Uterus (tissue), 4 donors: ENCODE results near the gene CHST4. TPM values are rescaled to one million over a fixed set of nuclear protein-coding genes. Genes with fewer than 3 reads are reported as not detected.

Source experiments
- DNase-seq, 2 donors: peaks; one replicate each; pipeline ENCODE4 v3.0.0-alpha.2; 2019 to 2020
- H3K27ac ChIP-seq, 2 donors: fragments of 200-600 bp; sonication (generic); 1 replicate in 1 of 2; 2 replicates in 1 of 2; pipeline ENCODE4 v1.5.1; 2016 to 2018
- H3K27me3 ChIP-seq, 2 donors: fragments of 200-600 bp; sonication (generic); one replicate each; pipeline ENCODE4 v1.5.1; 2018 to 2019; ENCODE audit warnings: control low read depth in 1 of 2
- H3K36me3 ChIP-seq, 2 donors: fragments of 200-600 bp; sonication (generic); one replicate each; pipeline ENCODE4 v1.5.1; 2019; ENCODE audit warnings: control low read depth in 1 of 2
- H3K4me1 ChIP-seq, 2 donors: fragments of 200-600 bp; sonication (generic); one replicate each; pipeline ENCODE4 v1.5.1; 2018 to 2019; ENCODE audit warnings: control low read depth in 1 of 2
- H3K4me3 ChIP-seq, 2 donors: fragments of 200-600 bp; sonication (generic); 1 replicate in 1 of 2; 2 replicates in 1 of 2; pipeline ENCODE4 v1.5.1; 2018 to 2019; ENCODE audit warnings: mild to moderate bottlenecking in 1 of 2
- H3K9me3 ChIP-seq, 2 donors: fragments of 200-600 bp; sonication (generic); one replicate each; pipeline ENCODE4 v1.5.1; 2019; ENCODE audit warnings: control low read depth in 1 of 2
- POLR2A ChIP-seq, 2 donors: fragments of 450-650 bp; IDR thresholded peaks; one replicate each; pipeline ENCODE4 v1.6.1; 2016; ENCODE audit warnings: antibody characterized with exemption in 2 of 2, mild to moderate bottlenecking in 1 of 2, moderate library complexity in 1 of 2
- intact Hi-C: fragments of 100-400 bp; cut with DNase I; formaldehyde crosslinking; loops from one replicate; pipeline ENCODE4 v1.15.1; 2023; ENCODE audit warnings: low total_unique reads
- total RNA-seq, 4 donors: library from RNA; depleted of rRNA in 3 of 4; stranded (reverse); fragments of >200 nt in 3 of 4; gene quantifications; one replicate each; pipeline versions ENCODE4 v1.1.0 to v1.2.4, GENCODE V29; 2014 to 2023
- TF ChIP-seq, protein P1 (sequence below), 4 experiments: fragments of 200-600 bp in 2 of 4; fragments of 450-650 bp in 2 of 4; sonication (generic) in 2 of 4; IDR thresholded peaks; one replicate each; pipeline ENCODE4 v1.5.1; 2016 to 2019; ENCODE audit warnings: antibody characterized with exemption in 4 of 4, mild to moderate bottlenecking in 2 of 4, moderate library complexity in 1 of 4
- donor health status: DM: yes; HTN: yes; CAD: no.

The CHST4 gene
- total RNA-seq, 4 donors from 2014 or later: 6.4 TPM; not detected in 3

GRCh38 chr16:71504901-71505300 is 21.3 kb upstream of the CHST4 start:
- Histone ChIP-seq H3K27me3 (no peaks in the 10 kb centered on the region), H3K9me3 (no peaks in the 10 kb centered on the region)
- intact Hi-C loops: loop anchor here (5.0 kb wide), 1 partner anchor 93 kb away; no protein-coding TSS in a partner anchor

GRCh38 chr16:71507061-71507460 is 19.2 kb upstream of the CHST4 start:
- Histone ChIP-seq H3K27ac (no peak overlapping the region), H3K9me3 (no peaks in the 10 kb centered on the region), H3K4me1 (no peaks in the 10 kb centered on the region), H3K4me3 (no peak overlapping the region), H3K27me3 (no peaks in the 10 kb centered on the region), H3K36me3 (no peaks in the 10 kb centered on the region)
- intact Hi-C loops: no loop called here
- no peak for DNase-seq
- TF ChIP-seq POLR2A (IDR thresholded peaks at IDR 0.05): no peak
- TF ChIP-seq, protein P1, sequence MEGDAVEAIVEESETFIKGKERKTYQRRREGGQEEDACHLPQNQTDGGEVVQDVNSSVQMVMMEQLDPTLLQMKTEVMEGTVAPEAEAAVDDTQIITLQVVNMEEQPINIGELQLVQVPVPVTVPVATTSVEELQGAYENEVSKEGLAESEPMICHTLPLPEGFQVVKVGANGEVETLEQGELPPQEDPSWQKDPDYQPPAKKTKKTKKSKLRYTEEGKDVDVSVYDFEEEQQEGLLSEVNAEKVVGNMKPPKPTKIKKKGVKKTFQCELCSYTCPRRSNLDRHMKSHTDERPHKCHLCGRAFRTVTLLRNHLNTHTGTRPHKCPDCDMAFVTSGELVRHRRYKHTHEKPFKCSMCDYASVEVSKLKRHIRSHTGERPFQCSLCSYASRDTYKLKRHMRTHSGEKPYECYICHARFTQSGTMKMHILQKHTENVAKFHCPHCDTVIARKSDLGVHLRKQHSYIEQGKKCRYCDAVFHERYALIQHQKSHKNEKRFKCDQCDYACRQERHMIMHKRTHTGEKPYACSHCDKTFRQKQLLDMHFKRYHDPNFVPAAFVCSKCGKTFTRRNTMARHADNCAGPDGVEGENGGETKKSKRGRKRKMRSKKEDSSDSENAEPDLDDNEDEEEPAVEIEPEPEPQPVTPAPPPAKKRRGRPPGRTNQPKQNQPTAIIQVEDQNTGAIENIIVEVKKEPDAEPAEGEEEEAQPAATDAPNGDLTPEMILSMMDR (IDR thresholded peaks at IDR 0.05): no peak

More at GRCh38 chr16:71504901-71505300, 21.3 kb upstream of the CHST4 start:
- Histone ChIP-seq H3K4me3 (no peak overlapping the region), H3K36me3 (no peaks in the 10 kb centered on the region), H3K27ac (no peak overlapping the region), H3K4me1 (no peaks in the 10 kb centered on the region)
- no peak for DNase-seq
- no peak for TF ChIP-seq POLR2A (IDR thresholded peaks at IDR 0.05)

- Histone ChIP-seq H3K27ac (no peak overlapping the region), H3K9me3 (no peaks in the 10 kb centered on the region), H3K36me3 (no peaks in the 10 kb centered on the region), H3K27me3 (no peaks in the 10 kb centered on the region), H3K4me1 (no peaks in the 10 kb centered on the region), H3K4me3 (no peak overlapping the region)
- DNase-seq: no peak
- intact Hi-C loops: no loop called here
- TF ChIP-seq, protein P1 (IDR thresholded peaks at IDR 0.05): no peak
- TF ChIP-seq POLR2A (IDR thresholded peaks at IDR 0.05): no peak
Observed at GRCh38 chr16:71513302-71513701, 12.9 kb upstream of the CHST4 start.

GRCh38 chr16:71514476-71514875 is 11.8 kb upstream of the CHST4 start:
- Histone ChIP-seq H3K36me3 (no peaks in the 10 kb centered on the region), H3K27ac (no peak overlapping the region), H3K4me1 (no peaks in the 10 kb centered on the region), H3K27me3 (no peaks in the 10 kb centered on the region), H3K4me3 (no peak overlapping the region), H3K9me3 (no peaks in the 10 kb centered on the region)
- no peak for TF ChIP-seq POLR2A (IDR thresholded peaks at IDR 0.05)
- TF ChIP-seq, protein P1 (IDR thresholded peaks at IDR 0.05): no peak
- no peak for DNase-seq
- intact Hi-C loops: no loop called here

- Histone ChIP-seq H3K4me3 (no peak overlapping the region), H3K27me3 (no peaks in the 10 kb centered on the region), H3K9me3 (no peaks in the 10 kb centered on the region), H3K36me3 (no peaks in the 10 kb centered on the region), H3K27ac (no peak overlapping the region), H3K4me1 (no peaks in the 10 kb centered on the region)
- DNase-seq: no peak
- intact Hi-C loops: no loop called here
- no peak for TF ChIP-seq POLR2A (IDR thresholded peaks at IDR 0.05)
- TF ChIP-seq, protein P1 (IDR thresholded peaks at IDR 0.05): no peak
Observed at GRCh38 chr16:71515026-71515425, 11.2 kb upstream of the CHST4 start.

DNA sequence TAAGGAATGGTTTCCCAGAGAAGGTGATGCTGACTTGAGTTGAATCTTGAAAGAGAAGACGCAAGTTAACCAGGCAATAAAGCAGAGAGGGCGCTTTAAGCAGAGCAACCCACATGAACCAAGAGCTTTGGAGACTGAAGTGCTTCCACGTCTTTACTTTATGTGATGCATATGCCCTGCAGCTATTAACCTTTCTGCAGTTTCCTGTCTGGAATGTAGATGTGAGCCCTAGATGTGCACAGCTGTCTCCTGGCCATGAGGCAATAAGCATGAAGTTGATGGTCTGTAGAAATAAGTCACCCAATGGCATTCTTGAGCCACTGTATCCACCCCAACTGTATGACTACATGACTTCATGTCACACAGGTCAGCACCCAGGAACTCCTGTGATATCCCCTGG is 5.7 kb upstream of the CHST4 start:
- no peak for TF ChIP-seq POLR2A (IDR thresholded peaks at IDR 0.05)
- TF ChIP-seq, protein P1 (IDR thresholded peaks at IDR 0.05): no peak
- Histone ChIP-seq H3K36me3 (no peaks in the 10 kb centered on the region), H3K4me3 (no peak overlapping the region), H3K9me3 (no peaks in the 10 kb centered on the region), H3K27ac (no peak overlapping the region), H3K4me1 (no peaks in the 10 kb centered on the region), H3K27me3 (no peaks in the 10 kb centered on the region)
- no peak for DNase-seq
- intact Hi-C loops: no loop called here
